Mesendoderm (in vitro differentiated cells): ENCODE results near the gene BEST3.

Source experiments
- DNase-seq: peaks from one replicate; pipeline ENCODE4 v3.0.0; 2013
- H2AK5ac ChIP-seq: 2 replicates; pipeline ENCODE4 v1.6.1; 2013; ENCODE audit warnings: low read length, inconsistent platforms
- H2BK120ac ChIP-seq: 2 replicates; pipeline ENCODE4 v1.6.1; 2013; ENCODE audit warnings: low read depth, mild to moderate bottlenecking, low read length, moderate library complexity, mixed read lengths
- H2BK15ac ChIP-seq: replicated peaks from 2 replicates; pipeline ENCODE4 v1.6.1; 2013; ENCODE audit warnings: low read depth, mild to moderate bottlenecking, moderate library complexity
- H2BK5ac ChIP-seq: 2 replicates; pipeline ENCODE4 v1.6.1; 2013; ENCODE audit warnings: low read length, inconsistent platforms
- H3K18ac ChIP-seq: 2 replicates; pipeline ENCODE4 v1.6.1; 2013; ENCODE audit warnings: mild to moderate bottlenecking, low read length, mixed read lengths
- H3K23ac ChIP-seq: one replicate; pipeline ENCODE4 v1.6.1; 2013; ENCODE audit warnings: low read length
- H3K27ac ChIP-seq: 2 replicates; pipeline ENCODE4 v1.5.1; 2013; ENCODE audit warnings: low read depth, mild to moderate bottlenecking, inconsistent platforms, low read length, moderate library complexity
- H3K27me3 ChIP-seq: 2 replicates; pipeline ENCODE4 v1.6.1; 2013; ENCODE audit warnings: low read length, control low read depth, mild to moderate bottlenecking, inconsistent platforms; ENCODE audit not compliant: insufficient read depth, poor library complexity
- H3K36me3 ChIP-seq: 2 replicates; pipeline ENCODE4 v1.6.1; 2013; ENCODE audit warnings: low read length, inconsistent platforms; ENCODE audit not compliant: control insufficient read depth, insufficient read depth
- H3K4ac ChIP-seq: one replicate; pipeline ENCODE4 v1.6.1; 2013; ENCODE audit warnings: low read depth, mild to moderate bottlenecking, low read length, moderate library complexity
- H3K4me1 ChIP-seq: 2 replicates; pipeline ENCODE4 v1.6.1; 2013; ENCODE audit warnings: low read depth, low read length, inconsistent platforms; ENCODE audit not compliant: control insufficient read depth
- H3K4me2 ChIP-seq: 2 replicates; pipeline ENCODE4 v1.6.1; 2013; ENCODE audit warnings: low read length
- H3K4me3 ChIP-seq: 2 replicates; pipeline ENCODE4 v1.5.1; 2013; ENCODE audit warnings: mild to moderate bottlenecking, low read length
- H3K56ac ChIP-seq: one replicate; pipeline ENCODE4 v1.6.1; 2013; ENCODE audit warnings: low read length
- H3K79me1 ChIP-seq: 2 replicates; pipeline ENCODE4 v1.6.1; 2013; ENCODE audit warnings: low read length, inconsistent platforms
- H3K79me2 ChIP-seq: 2 replicates; pipeline ENCODE4 v1.6.1; 2013; ENCODE audit warnings: mild to moderate bottlenecking, low read length; ENCODE audit not compliant: control insufficient read depth, insufficient read depth
- H3K9ac ChIP-seq: 2 replicates; pipeline ENCODE4 v1.6.1; 2013; ENCODE audit warnings: low read length, inconsistent platforms
- H4K5ac ChIP-seq: one replicate; pipeline ENCODE4 v1.6.1; 2013; ENCODE audit warnings: low read length
- H4K8ac ChIP-seq: one replicate; pipeline ENCODE4 v1.6.1; 2013; ENCODE audit warnings: low read depth, mild to moderate bottlenecking, control low read depth, low read length, moderate library complexity
- WGBS: extraction: QIAGEN DNeasy Blood & Tissue Kit; methylation state at CpG from one replicate; pipeline ENCODE4 v1.1.7; 2013; ENCODE audit warnings: low lambda C conversion rate, missing lambda C conversion rate; ENCODE audit not compliant: insufficient coverage; ENCODE audit errors: extremely low coverage; 5-methylcytosine and 5-hydroxymethylcytosine counted together

Gene BEST3

GRCh38 chr12:69619050-69619449 lies 80.1 kb downstream of the BEST3 start:
- no peaks in the 10 kb centered on the region for H3K36me3 ChIP-seq
- no peak overlapping the region for H3K56ac ChIP-seq
- no peak for DNase-seq
- no peak overlapping the region for H3K23ac ChIP-seq
- no peak overlapping the region for H2BK5ac ChIP-seq
- no peak overlapping the region for H2BK120ac ChIP-seq
- no peak overlapping the region for H3K18ac ChIP-seq
- no peak overlapping the region for H4K5ac ChIP-seq
- no peaks in the 10 kb centered on the region for H3K4me1 ChIP-seq
- H3K27me3 ChIP-seq, result no peaks in the 10 kb centered on the region
- H3K4me2 ChIP-seq, result no peak overlapping the region
- H3K4me3 ChIP-seq, result no peak overlapping the region
- no peak overlapping the region for H2AK5ac ChIP-seq
- no peak overlapping the region for H4K8ac ChIP-seq
- no peaks in the 10 kb centered on the region for H3K79me1 ChIP-seq
- no peak overlapping the region for H3K9ac ChIP-seq
- no peaks in the 10 kb centered on the region for H3K79me2 ChIP-seq
- no peak overlapping the region for H3K4ac ChIP-seq
- WGBS, result no CpG with 5 or more reads among the region's 6 CpGs
- no peak overlapping the region for H3K27ac ChIP-seq
- H2BK15ac ChIP-seq, result no peak overlapping the region

GRCh38 chr12:69616025-69616424 lies 83.1 kb downstream of the BEST3 start:
- Histone ChIP-seq H3K27ac (no peak overlapping the region), H4K8ac (no peak overlapping the region), H3K56ac (no peak overlapping the region), H3K9ac (no peak overlapping the region), H3K79me1 (no peaks in the 10 kb centered on the region), H3K4me2 (no peak overlapping the region), H3K4ac (no peak overlapping the region), H3K79me2 (no peaks in the 10 kb centered on the region), H2BK15ac (no peak overlapping the region), H4K5ac (no peak overlapping the region), H3K4me1 (no peaks in the 10 kb centered on the region), H2BK120ac (no peak overlapping the region), H3K4me3 (no peak overlapping the region), H3K36me3 (no peaks in the 10 kb centered on the region), H3K27me3 (no peaks in the 10 kb centered on the region), H2AK5ac (no peak overlapping the region), H3K18ac (no peak overlapping the region), H3K23ac (no peak overlapping the region), H2BK5ac (no peak overlapping the region)
- WGBS, result no CpG with 5 or more reads among the region's 14 CpGs
- no peak for DNase-seq

- Histone ChIP-seq H3K23ac (no peak overlapping the region), H3K4me2 (no peak overlapping the region), H3K27me3 (no peaks in the 10 kb centered on the region), H3K9ac (no peak overlapping the region), H4K8ac (no peak overlapping the region), H3K36me3 (no peaks in the 10 kb centered on the region), H3K4me3 (no peak overlapping the region), H3K27ac (no peak overlapping the region), H2BK120ac (no peak overlapping the region), H3K56ac (no peak overlapping the region), H2BK15ac (no peak overlapping the region), H2AK5ac (no peak overlapping the region), H3K18ac (no peak overlapping the region), H3K79me1 (no peaks in the 10 kb centered on the region), H3K4me1 (no peaks in the 10 kb centered on the region), H2BK5ac (no peak overlapping the region), H3K79me2 (no peaks in the 10 kb centered on the region), H4K5ac (no peak overlapping the region), H3K4ac (no peak overlapping the region)
- no peak for DNase-seq
These were observed 85.8 kb downstream of the BEST3 start for GRCh38 chr12:69613351-69613750.

- no peak within 1 kb of the TSS for H3K56ac ChIP-seq
- H3K23ac ChIP-seq, result no peak within 1 kb of the TSS
- no CpG with 5 or more reads among the region's 11 CpGs for WGBS
These were observed 88.4 kb downstream of the BEST3 start, which contains the start of gene LRRC10 for GRCh38 chr12:69610729-69611128. Gene LRRC10, minus strand, starts transcription at chr12:69610907. Its CDS starts 69 bp downstream, at chr12:69610838.

GRCh38 chr12:69610126-69610525 lies 89.0 kb downstream of the BEST3 start:
- H3K18ac ChIP-seq, result no peak overlapping the region
- WGBS, result no CpG with 5 or more reads among the region's 15 CpGs

More at GRCh38 chr12:69610729-69611128, 88.4 kb downstream of the BEST3 start, which contains the start of gene LRRC10:
- DNase-seq, result no peak
- H3K9ac ChIP-seq, result no peak within 1 kb of the TSS
- H3K4me1 ChIP-seq, result no peaks in the 10 kb centered on the region
- no peak within 1 kb of the TSS for H3K4me3 ChIP-seq
- H3K27me3 ChIP-seq, result no peaks in the 10 kb centered on the region
- H3K79me1 ChIP-seq, result no peaks in the 10 kb centered on the region
- no peak within 1 kb of the TSS for H3K4me2 ChIP-seq
- H3K79me2 ChIP-seq, result no peaks in the 10 kb centered on the region
- no peak within 1 kb of the TSS for H2BK5ac ChIP-seq
- no peak within 1 kb of the TSS for H3K18ac ChIP-seq
- H2BK15ac ChIP-seq, result no peak within 1 kb of the TSS
- no peaks in the 10 kb centered on the region for H3K36me3 ChIP-seq
- H4K5ac ChIP-seq, result no peak within 1 kb of the TSS
- no peak within 1 kb of the TSS for H3K4ac ChIP-seq
- H2BK120ac ChIP-seq, result no peak within 1 kb of the TSS
- no peak within 1 kb of the TSS for H2AK5ac ChIP-seq
- no peak within 1 kb of the TSS for H4K8ac ChIP-seq
- H3K27ac ChIP-seq, result no peak within 1 kb of the TSS

GRCh38 chr12:69608114-69608513 lies 91.0 kb downstream of the BEST3 start:
- H3K4me3 ChIP-seq, result no peak overlapping the region
- H3K27me3 ChIP-seq, result no peaks in the 10 kb centered on the region
- H2BK120ac ChIP-seq, result no peak overlapping the region
- no peaks in the 10 kb centered on the region for H3K79me2 ChIP-seq
- H3K56ac ChIP-seq, result no peak overlapping the region
- H3K36me3 ChIP-seq, result peaks cover 3% of the 10 kb centered on the region
- no peak overlapping the region for H4K5ac ChIP-seq
- H3K9ac ChIP-seq, result no peak overlapping the region
- H2AK5ac ChIP-seq, result no peak overlapping the region
- H4K8ac ChIP-seq, result no peak overlapping the region
- H3K4ac ChIP-seq, result no peak overlapping the region
- H3K4me1 ChIP-seq, result no peaks in the 10 kb centered on the region
- H3K79me1 ChIP-seq, result no peaks in the 10 kb centered on the region
- H3K27ac ChIP-seq, result no peak overlapping the region
- no peak overlapping the region for H3K4me2 ChIP-seq
- no peak overlapping the region for H2BK5ac ChIP-seq
- H3K23ac ChIP-seq, result no peak overlapping the region
- H2BK15ac ChIP-seq, result no peak overlapping the region
- H3K18ac ChIP-seq, result no peak overlapping the region
- whole genome bisulfite sequencing, result no CpG with 5 or more reads among the region's 2 CpGs
- DNase-seq, result no peak

More at GRCh38 chr12:69610126-69610525, 89.0 kb downstream of the BEST3 start:
- no peak overlapping the region for H4K8ac ChIP-seq
- no peak overlapping the region for H3K56ac ChIP-seq
- H3K27ac ChIP-seq, result no peak overlapping the region
- no peaks in the 10 kb centered on the region for H3K36me3 ChIP-seq
- no peak for DNase-seq
- H2BK15ac ChIP-seq, result no peak overlapping the region
- H3K23ac ChIP-seq, result no peak overlapping the region
- H2BK5ac ChIP-seq, result no peak overlapping the region
- H4K5ac ChIP-seq, result no peak overlapping the region
- H3K4ac ChIP-seq, result no peak overlapping the region
- H3K79me2 ChIP-seq, result no peaks in the 10 kb centered on the region
- no peak overlapping the region for H2AK5ac ChIP-seq
- H3K4me2 ChIP-seq, result no peak overlapping the region
- H3K27me3 ChIP-seq, result no peaks in the 10 kb centered on the region
- H3K9ac ChIP-seq, result no peak overlapping the region
- H3K79me1 ChIP-seq, result no peaks in the 10 kb centered on the region
- H3K4me3 ChIP-seq, result no peak overlapping the region
- H3K4me1 ChIP-seq, result no peaks in the 10 kb centered on the region
- H2BK120ac ChIP-seq, result no peak overlapping the region
